HPDE6-E6E7 (cell line): Measurements from ENCODE around the gene PATE4.
"Not testable (repeated sequence)": the region's sequence is repeated elsewhere in the genome, so short reads cannot be mapped to it uniquely, and the experiment has no call there.

Source experiments
- DNase-seq: peaks from one replicate; pipeline ENCODE4 v3.0.0; 2011; ENCODE audit warnings: missing footprints; ENCODE audit errors: extremely low spot score

The PATE4 gene, protein sequence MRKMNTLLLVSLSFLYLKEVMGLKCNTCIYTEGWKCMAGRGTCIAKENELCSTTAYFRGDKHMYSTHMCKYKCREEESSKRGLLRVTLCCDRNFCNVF

GRCh38 chr11:125833016-125833415 lies at the start of gene PATE4:
PATE4 (plus strand) TSS chr11:125833316; CDS start chr11:125833360, 44 bp downstream.
- no peak for DNase-seq

DNA sequence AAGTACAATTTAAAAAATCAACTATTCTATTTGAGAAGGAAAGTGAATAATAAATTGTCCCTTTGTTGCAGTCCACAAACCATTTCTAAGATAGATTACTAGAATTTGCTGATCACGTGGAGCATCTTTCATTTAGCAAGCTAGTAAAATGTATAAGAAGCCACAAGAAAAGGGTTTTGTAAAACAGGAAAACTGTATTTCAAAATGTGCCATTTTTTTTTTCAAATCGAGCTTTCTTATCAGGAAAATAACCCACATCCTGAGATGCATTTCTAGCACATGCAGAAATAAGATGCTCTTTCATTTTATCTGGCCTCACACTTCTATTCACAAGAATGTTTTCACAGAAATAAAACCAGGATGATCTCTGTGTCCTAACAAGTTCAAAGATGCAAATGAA lies 48.4 kb upstream of the PATE4 start:
- no peak for DNase-seq

GRCh38 chr11:125787827-125788226 lies 45.3 kb upstream of the PATE4 start, which contains the start of gene PATE3:
PATE3 (plus strand) TSS chr11:125788127; CDS start chr11:125788152, 25 bp downstream.
- DNase-seq, result no peak

DNA sequence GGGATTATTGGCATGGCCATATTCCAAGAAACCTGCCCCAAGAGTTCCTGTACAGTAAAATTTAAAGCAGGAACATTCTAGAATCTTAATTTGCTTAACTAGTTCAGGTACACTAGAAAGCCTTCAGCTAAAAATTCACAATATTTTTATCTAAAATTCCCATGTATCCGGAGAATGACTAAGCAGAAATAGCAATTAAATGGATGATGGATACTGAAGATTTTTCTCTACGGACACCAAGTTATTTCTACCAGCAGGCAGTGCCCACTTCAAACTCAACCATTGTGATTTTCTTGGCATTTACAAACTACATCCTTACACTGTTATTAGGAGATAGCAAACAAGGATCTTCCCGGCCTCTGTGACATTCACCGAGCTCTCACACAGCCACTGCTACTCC lies 42.3 kb upstream of the PATE4 start:
- no peak for DNase-seq

GRCh38 chr11:125797641-125798040 lies 35.5 kb upstream of the PATE4 start:
- DNase-seq, result no peak

- DNase-seq, result no peak
Measured at GRCh38 chr11:125799808-125800207, 33.3 kb upstream of the PATE4 start.

- no peak for DNase-seq
Measured at GRCh38 chr11:125802387-125802786, 30.7 kb upstream of the PATE4 start.

GRCh38 chr11:125807909-125808308 lies 25.2 kb upstream of the PATE4 start:
- no peak for DNase-seq

DNA sequence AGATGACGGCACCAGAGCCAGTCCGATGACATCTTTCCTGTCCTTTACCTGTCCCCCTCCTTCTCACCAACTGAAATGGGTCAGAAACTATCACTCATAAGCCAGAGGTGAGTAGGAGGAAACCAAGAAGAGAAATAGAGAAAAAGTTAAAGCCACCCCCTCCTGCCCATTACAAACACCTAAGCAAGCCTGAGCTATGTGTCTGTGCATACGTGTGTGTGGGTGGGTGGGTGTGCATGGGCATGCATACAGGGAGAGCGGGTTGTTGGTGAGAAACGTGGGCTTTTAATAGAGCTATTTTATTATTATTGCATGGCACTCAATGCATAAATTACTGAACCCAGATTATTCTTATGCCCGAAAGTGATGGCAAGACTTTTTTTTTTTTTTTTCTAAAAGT lies 2.6 kb downstream of the PATE4 start:
- no peak for DNase-seq

DNA sequence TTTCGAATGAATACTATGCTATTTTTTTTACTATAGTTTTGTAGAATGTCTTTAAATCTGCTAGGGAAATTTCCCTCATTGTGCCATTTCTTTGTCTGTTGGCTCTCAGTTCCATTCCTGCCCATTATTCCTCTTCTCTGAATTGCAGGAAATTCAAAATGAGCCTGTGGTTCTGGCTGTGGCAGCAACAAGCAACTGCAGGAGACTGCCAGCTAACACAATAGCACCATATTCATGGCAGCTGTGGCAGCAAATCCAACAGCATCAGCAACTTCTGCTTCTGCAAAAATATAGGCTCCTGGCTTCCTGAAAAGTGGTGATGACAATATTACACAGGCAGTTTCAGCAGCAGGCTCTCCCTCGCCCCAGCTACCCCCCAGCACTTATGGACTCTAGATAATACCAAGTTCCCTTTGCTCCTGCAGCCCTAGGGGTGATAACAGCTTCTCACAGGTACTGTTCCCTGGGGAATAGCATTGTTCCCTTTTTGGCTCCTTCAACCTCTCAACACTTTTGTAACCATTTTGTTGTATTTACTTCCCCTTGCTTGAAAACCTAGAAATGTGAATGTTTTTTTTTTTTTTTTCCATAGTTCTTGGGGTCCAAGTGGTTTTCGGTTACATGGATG lies 9.3 kb downstream of the PATE4 start:
- no peak for DNase-seq

DNA sequence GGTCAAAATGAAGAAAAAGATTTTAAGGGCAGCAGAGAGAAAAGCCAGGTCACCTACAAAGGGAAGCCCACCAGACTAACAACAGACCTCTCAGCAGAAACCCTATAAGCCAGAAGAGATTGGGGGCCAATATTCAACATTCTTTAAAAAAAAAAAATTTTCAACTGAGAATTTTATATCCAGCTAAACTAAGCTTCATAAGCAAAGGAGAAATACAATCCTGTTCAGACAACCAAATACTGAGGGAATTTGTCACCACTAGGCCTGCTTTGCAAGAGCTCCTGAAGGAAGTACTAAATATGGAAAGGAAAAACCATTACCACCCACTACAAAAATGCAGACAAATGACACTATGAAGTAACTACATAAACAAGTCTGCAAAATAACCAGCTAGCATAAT lies 13.1 kb downstream of the PATE4 start:
- DNase-seq, result no peak

GRCh38 chr11:125857670-125858069 lies 24.6 kb downstream of the PATE4 start:
- not testable (repeated sequence) for DNase-seq

DNA sequence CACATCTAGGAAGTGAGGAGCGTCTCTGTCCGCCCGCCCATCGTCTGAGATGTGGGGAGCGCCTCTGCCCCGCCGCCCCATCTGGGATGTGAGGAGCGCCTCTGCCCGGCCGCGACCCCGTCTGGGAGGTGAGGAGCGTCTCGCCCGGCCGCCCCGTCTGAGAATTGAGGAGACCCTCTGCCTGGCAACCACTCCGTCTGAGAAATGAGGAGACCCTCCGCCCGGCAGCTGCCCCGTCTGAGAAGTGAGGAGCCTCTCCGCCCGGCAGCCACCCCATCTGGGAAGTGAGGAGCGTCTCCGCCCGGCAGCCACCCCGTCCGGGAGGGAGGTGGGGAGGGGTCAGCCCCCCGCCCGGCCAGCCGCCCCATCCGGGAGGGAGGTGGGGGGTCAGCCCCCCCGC lies 29.7 kb downstream of the PATE4 start:
- not testable (repeated sequence) for DNase-seq

- not testable (repeated sequence) for DNase-seq
Measured at GRCh38 chr11:125865354-125865753, 32.2 kb downstream of the PATE4 start.

GRCh38 chr11:125869521-125869920 lies 36.4 kb downstream of the PATE4 start:
- no peak for DNase-seq

GRCh38 chr11:125871391-125872137 lies 38.4 kb downstream of the PATE4 start:
- no peak for DNase-seq

DNA sequence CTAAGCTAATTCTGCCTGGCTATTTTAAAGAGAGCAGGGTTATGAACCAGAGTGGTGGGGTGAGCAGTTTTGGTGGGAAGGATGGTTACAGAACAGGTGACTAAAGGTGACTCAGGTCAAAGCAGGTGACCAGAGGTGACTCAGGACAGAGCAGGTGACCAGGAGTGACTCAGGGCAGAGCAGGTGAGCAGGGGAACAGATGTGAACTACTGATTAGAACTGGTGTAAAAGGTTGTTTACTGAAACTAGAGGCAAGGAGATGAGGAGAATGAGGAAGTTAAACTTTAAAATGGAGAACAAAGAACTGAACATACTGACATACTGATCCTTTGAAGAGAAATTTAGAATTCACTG lies 39.0 kb downstream of the PATE4 start:
- DNase-seq, result no peak

- no peak for DNase-seq
Measured at GRCh38 chr11:125873881-125874555, 40.9 kb downstream of the PATE4 start.

DNA sequence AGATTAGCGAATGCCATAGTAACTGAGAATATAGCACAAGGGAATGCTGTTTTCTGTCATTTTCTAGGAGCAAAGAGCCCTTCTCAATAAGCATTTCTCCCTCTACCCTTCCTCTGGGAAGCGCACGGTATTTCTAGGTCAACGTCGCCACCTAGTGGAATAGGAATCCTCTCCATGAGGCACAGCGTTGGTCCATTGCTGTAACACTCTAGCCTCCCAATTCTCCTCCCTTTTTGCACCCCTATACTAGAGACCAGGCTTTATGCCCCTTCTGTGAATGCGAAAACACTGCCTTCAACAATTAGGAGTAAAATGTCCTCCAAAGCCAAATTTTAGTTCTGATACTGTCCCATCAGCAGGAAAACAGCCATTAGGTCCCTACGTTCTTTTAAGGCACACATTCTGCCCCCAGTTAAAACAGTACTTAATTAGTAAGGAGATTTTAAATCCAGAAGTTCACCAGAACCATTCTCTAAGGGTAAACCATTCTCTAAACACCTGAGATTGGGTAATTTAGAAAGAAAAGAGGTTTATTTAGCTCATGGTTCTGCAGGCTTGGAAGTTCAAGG lies 41.5 kb downstream of the PATE4 start:
- DNase-seq, result peak; percentile 49

DNA sequence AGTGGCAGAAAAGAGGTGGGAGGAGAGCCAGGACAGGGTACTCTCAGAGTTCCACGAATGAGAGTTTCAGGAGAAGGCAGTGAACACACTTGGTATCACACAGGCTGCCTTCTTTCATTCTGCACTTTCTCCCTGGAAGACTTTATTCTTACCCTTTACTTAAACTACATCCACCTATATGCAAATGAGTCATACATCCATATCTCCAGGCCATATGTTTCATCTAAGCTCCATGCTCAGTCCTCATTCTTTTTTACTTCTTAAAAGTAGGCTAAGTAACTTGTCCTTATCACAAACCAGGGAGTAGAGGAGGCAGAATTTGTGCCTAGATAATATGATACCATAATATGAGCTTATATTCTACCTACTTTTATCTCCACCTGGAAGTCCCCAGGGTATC lies 48.2 kb downstream of the PATE4 start:
- no peak for DNase-seq

GRCh38 chr11:125883375-125883774 lies 50.3 kb downstream of the PATE4 start:
- DNase-seq, result no peak

- peak; percentile 21 for DNase-seq
Measured at GRCh38 chr11:125886997-125887372, 53.9 kb downstream of the PATE4 start.
